Stimulated activated naive CD8-positive, alpha-beta T cell treated with anti-CD3 and anti-CD28 coated beads, Interleukin-15, Interleukin-2, amounts not matched to agents 100 ng/mL and 50 ng/mL, for 24 hours (primary cell): Measurements from ENCODE around the gene CCDC134.
"Not testable (repeated sequence)": the region's sequence is repeated elsewhere in the genome, so short reads cannot be mapped to it uniquely, and the experiment has no call there.

Experiments
- H3K27ac Mint-ChIP-seq: one replicate; pipeline ENCODE4 v1.8.0; 2021; ENCODE audit warnings: mild to moderate bottlenecking, mixed read lengths
- H3K27me3 Mint-ChIP-seq: one replicate; pipeline ENCODE4 v1.8.0; 2021; ENCODE audit warnings: mixed read lengths
- H3K36me3 Mint-ChIP-seq: one replicate; pipeline ENCODE4 v1.8.0; 2021; ENCODE audit warnings: low read depth, mixed read lengths
- H3K4me1 Mint-ChIP-seq: one replicate; pipeline ENCODE4 v1.8.0; 2021; ENCODE audit warnings: low read depth, mixed read lengths
- H3K4me3 Mint-ChIP-seq: one replicate; pipeline ENCODE4 v1.8.0; 2021; ENCODE audit warnings: mild to moderate bottlenecking, mixed read lengths
- H3K9me3 Mint-ChIP-seq: one replicate; pipeline ENCODE4 v1.8.0; 2021; ENCODE audit warnings: mixed read lengths

CCDC134 gene

DNA sequence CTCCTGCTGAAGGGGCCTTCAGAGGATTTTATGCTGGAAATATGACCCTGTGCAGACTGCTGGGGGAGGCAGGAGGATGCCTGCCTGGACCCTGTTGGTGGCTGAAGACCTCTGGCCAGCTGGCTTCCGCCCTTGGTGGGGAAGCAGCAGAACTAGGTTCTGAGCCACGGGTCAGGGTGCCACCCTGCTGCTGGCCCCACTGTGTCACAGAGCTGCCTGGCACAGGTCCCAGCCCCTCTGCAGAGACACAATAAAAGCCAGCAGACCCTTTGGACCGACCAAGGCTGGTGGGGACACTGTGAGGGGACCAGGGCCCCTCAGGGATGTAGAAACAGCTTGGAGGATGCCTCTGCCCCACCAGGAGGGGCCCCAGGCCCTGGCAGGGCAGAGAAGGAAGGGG, 25.5 kb downstream of the CCDC134 start:
- Mint-ChIP-seq H3K27ac (no peak overlapping the region), H3K36me3 (peaks cover 30% of the 10 kb centered on the region), H3K4me3 (no peak overlapping the region)

DNA sequence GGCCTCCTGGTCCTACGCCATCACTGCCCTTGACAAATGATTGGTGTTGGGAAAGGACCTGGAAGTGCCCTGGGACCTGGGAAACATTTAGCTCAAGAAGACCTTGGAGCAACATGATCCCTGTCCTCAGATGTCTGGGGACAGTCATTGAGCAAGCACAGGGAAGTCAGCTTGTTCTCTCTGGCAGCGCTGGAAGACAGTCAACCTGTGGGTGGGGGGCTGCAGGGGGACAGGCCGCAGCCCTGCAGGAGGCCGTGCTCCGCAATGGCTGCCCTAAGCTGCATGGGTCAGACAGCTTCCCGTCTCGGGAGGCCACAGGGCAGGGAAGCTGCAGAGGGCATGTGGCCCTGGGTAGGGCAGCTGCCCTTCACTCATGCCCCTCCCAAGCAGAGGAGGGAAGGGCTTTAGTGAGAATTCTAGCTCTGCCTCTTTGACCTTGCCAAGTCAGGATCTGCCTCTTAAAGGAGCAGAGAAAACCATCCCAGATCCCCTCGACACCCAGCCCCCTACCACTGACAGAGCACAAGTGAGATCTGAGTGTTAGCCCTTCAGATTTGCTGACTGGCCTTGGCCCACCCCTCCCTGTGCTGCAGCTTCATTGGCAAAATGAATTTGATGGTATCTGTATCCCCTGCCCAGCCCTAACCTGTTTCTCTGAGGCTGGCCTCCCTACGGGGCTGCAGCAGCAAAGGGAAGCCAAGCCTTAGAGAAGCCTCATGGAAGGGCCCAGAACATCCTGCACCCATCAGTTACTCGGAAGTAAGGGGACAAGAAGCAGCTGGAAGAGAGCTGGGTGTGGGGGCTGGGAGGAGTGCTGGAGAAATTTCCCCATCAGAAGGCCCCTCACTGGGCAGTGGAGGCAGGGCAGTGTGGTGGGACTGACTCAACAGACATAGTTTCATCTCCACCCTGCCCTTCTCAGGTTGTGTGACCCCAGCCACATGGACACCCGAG, 26.2 kb downstream of the CCDC134 start:
- no peaks in the 10 kb centered on the region for H3K9me3 Mint-ChIP-seq

More for the DNA sequence above, 25.5 kb downstream of the CCDC134 start:
- H3K27me3 Mint-ChIP-seq, result no peaks in the 10 kb centered on the region
- H3K4me1 Mint-ChIP-seq, result peaks cover 39% of the 10 kb centered on the region
- H3K9me3 Mint-ChIP-seq, result no peaks in the 10 kb centered on the region

DNA sequence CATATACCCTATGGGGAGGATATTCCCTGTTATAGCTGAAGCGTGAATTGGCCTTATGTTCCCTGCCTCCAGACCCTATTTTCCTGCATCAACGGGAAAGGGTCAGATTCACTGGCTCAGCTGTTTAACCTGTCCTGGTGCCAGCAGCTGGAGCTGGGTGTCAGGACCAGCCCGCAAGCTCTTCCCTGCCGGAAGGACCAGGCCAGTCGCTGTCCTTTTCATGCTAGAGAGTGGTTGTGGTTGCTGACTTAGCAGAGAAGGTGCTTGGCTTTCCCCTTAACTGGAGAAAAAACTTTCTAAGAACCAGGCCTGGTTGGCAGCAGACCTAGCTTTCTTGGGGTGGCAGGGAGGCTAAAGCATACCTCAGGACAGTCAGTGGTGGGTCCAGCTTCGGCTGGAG, 27.2 kb downstream of the CCDC134 start:
- no peak overlapping the region for H3K27ac Mint-ChIP-seq
- H3K9me3 Mint-ChIP-seq, result no peaks in the 10 kb centered on the region
- peaks cover 38% of the 10 kb centered on the region for H3K4me1 Mint-ChIP-seq
- H3K27me3 Mint-ChIP-seq, result no peaks in the 10 kb centered on the region
- H3K4me3 Mint-ChIP-seq, result no peak overlapping the region
- peaks cover 35% of the 10 kb centered on the region for H3K36me3 Mint-ChIP-seq

More for the DNA sequence above, 26.2 kb downstream of the CCDC134 start:
- Mint-ChIP-seq H3K27me3 (no peaks in the 10 kb centered on the region), H3K4me1 (peaks cover 42% of the 10 kb centered on the region), H3K36me3 (peaks cover 36% of the 10 kb centered on the region), H3K4me3 (no peak overlapping the region), H3K27ac (peak overlapping the region; percentile 32)

GRCh38 chr22:41828516-41828915, 28.0 kb downstream of the CCDC134 start:
- Mint-ChIP-seq H3K27ac (peak overlapping the region; percentile 18), H3K36me3 (peaks cover 31% of the 10 kb centered on the region), H3K27me3 (no peaks in the 10 kb centered on the region), H3K4me3 (no peak overlapping the region), H3K9me3 (no peaks in the 10 kb centered on the region), H3K4me1 (peaks cover 31% of the 10 kb centered on the region)

DNA sequence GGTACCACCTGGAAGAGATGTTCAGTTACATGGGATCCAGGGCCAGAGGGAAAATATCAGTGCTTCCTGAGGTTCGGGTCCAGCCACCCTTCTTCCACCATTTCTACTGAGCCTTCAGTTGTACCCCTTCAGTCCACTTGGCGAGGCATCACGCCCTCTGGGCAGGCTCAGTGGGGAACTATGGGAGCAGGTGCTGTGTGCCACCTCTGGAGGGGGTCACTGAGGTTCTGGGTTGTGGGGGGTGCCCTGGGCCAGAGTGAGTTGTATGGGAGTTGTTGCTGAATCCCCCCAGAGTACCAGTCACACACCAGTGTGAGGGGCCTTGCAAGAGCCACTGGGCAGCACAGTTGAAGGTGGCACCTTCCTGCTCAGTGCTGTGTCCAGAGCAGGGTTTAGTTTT, 29.7 kb downstream of the CCDC134 start:
- Mint-ChIP-seq H3K27ac (peak overlapping the region; percentile 51), H3K27me3 (no peaks in the 10 kb centered on the region), H3K4me3 (no peak overlapping the region), H3K4me1 (peaks cover 34% of the 10 kb centered on the region), H3K9me3 (no peaks in the 10 kb centered on the region), H3K36me3 (peaks cover 35% of the 10 kb centered on the region)

DNA sequence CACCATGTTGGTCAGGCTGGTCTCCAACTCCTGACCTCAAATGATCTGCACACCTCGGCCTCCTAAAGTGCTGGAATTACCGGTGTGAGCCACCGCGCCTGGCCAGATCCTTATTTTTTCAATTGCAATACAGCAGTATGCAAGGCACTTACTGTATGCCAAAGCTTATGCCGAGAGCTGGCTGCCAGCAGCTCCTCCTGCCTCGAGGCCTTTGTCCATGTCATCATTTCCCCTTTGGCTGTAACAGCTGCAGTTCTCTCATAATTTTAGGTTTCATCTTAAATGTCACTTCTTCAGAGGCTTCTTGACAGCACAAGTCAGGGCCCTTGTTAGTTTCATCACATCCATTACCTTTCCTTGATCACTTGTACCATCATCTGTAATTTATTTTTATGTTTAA, 30.9 kb downstream of the CCDC134 start:
- H3K9me3 Mint-ChIP-seq, result no peaks in the 10 kb centered on the region
- peak overlapping the region; percentile 99 for H3K27ac Mint-ChIP-seq
- peaks cover 44% of the 10 kb centered on the region for H3K4me1 Mint-ChIP-seq
- peaks cover 39% of the 10 kb centered on the region for H3K36me3 Mint-ChIP-seq
- peak overlapping the region; percentile 97 for H3K4me3 Mint-ChIP-seq
- H3K27me3 Mint-ChIP-seq, result no peaks in the 10 kb centered on the region

DNA sequence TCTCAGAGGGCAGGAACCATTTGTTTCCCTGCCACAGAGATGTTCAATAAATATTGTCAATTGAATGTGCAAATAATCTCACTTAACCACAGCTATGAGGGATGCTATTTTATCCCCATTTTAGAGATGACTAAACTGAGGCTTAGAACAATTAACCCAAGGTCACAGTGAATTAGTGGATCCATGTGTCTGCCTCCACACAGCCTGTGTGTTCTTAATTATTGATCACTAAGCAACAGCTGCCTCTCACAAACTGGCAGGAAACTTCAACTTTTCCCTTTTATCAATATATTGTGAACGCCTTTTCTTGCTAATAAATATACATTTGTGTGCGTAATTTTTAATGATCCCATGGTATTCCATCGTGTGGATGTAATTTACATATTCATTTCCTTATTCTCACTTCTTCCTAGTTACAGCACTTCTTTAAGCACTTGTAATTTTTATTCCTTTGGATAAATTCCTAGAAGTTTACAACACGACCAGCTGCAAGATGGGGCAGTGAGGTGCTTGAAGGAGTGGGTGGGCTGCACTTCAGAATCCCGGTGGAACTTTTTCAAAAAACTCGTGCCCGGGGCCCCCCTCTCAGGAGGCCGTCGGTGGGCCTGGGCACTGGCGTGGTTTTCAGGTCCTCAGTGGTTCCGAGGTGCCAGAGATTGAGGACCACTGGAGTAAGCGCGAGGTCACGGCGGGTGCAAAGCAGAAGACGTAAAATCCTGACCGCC, 31.5 kb downstream of the CCDC134 start:
- no peaks in the 10 kb centered on the region for H3K9me3 Mint-ChIP-seq
- H3K4me3 Mint-ChIP-seq, result peak overlapping the region; percentile 97
- no peaks in the 10 kb centered on the region for H3K27me3 Mint-ChIP-seq
- H3K36me3 Mint-ChIP-seq, result peaks cover 46% of the 10 kb centered on the region
- H3K4me1 Mint-ChIP-seq, result peaks cover 50% of the 10 kb centered on the region
- peak overlapping the region; percentile 99 for H3K27ac Mint-ChIP-seq

DNA sequence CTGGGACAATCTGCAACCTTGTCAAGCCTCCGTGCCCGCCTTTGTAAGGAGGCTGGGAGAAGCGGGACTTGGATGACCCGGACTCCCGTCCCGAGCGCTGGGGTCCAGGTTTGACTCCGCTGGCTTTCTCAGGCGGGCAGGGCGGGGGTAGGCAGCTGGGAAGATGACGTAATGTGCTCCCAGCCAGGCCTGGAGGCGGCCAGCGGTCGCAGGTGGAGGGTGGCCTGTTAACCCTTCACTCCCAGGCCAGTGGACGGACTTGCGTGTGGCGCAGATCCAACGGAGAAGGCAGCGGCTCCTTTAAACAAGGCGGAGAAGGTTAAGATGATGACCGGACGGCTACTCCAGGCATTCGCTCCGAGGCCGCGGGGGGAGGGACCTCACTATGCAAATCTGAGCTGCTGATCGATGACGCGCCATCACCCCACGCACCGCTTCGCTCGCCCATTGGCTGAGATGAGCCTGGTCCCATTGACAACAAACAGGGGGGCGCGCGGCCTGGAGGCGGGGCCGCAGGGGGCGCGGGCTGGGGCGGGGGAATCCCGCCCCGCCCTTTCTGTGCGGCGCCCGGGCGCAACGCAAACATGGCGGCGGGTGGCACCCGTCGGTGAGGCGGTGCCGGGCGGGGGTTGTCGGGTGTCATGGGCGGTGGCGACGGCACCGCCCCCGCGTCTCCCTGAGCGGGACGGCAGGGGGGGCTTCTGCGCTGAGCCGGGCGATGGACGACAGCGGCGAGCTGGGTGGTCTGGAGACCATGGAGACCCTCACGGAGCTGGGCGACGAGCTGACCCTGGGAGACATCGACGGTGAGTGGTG, 32.3 kb downstream of the CCDC134 start, which contains the start of gene SREBF2:
TSS of gene SREBF2 (plus strand) at position 553 of the 816 bp plus-strand sequence. CDS start at position 719, 166 bp downstream.
- peak within 1 kb of the TSS; percentile 99 for H3K27ac Mint-ChIP-seq
- peak within 1 kb of the TSS; percentile 97 for H3K4me3 Mint-ChIP-seq
- H3K27me3 Mint-ChIP-seq, result no peaks in the 10 kb centered on the region
- peaks cover 48% of the 10 kb centered on the region for H3K36me3 Mint-ChIP-seq
- H3K9me3 Mint-ChIP-seq, result no peaks in the 10 kb centered on the region
- H3K4me1 Mint-ChIP-seq, result peaks cover 50% of the 10 kb centered on the region

- peaks cover 57% of the 10 kb centered on the region for H3K4me1 Mint-ChIP-seq
- peak overlapping the region; percentile 90 for H3K27ac Mint-ChIP-seq
- H3K4me3 Mint-ChIP-seq, result peak overlapping the region; percentile 97
- H3K9me3 Mint-ChIP-seq, result no peaks in the 10 kb centered on the region
- peaks cover 55% of the 10 kb centered on the region for H3K36me3 Mint-ChIP-seq
- no peaks in the 10 kb centered on the region for H3K27me3 Mint-ChIP-seq
Observed at GRCh38 chr22:41833369-41834004, 33.0 kb downstream of the CCDC134 start.

DNA sequence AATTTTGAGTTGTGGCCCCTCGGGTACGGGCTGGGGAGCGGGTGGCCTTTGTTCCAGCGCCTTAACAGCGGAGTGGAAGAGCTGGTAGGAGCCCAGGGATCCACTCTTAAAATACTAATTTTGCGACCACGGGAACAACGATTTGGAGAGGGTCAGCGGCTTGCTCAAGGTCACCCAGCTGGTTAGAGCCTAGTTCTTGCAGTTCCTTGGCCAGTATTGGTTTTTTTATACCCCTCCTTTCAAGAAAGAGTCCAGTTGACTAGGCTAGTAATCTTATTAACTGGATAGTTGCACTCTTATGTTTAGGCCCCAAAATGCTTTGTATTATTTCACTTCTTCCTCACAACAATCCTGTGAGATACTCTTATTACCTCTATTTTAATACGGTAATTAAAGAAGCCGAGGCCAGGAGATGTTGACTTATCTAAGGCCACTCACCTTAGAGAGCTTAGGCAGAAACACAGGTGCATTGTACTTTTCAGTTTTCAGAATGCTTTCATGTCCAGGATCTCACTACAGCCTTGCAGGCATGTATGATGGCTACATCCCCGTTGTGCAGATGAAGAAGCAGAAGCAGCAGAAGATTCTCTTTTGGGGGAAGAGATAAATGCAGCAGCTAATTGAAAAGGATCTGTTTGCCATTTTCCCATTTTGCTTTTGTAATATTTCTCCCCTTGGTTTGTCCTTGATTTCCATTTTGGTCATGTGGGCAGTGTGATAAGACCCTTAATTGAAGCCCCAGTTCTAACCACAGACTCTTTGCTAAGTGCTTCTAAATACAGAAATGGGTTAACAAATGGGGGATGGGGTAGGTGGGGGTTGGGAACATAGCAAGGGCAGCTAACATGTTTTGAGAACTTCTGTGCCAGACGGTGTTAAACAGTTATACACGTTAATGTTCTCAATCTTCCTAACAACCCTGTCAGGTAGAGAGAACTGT, 33.8 kb downstream of the CCDC134 start:
- peak overlapping the region; percentile 90 for H3K27ac Mint-ChIP-seq
- H3K4me3 Mint-ChIP-seq, result peak overlapping the region; percentile 97
- no peaks in the 10 kb centered on the region for H3K9me3 Mint-ChIP-seq
- H3K27me3 Mint-ChIP-seq, result no peaks in the 10 kb centered on the region
- peaks cover 63% of the 10 kb centered on the region for H3K36me3 Mint-ChIP-seq
- H3K4me1 Mint-ChIP-seq, result peaks cover 65% of the 10 kb centered on the region

DNA sequence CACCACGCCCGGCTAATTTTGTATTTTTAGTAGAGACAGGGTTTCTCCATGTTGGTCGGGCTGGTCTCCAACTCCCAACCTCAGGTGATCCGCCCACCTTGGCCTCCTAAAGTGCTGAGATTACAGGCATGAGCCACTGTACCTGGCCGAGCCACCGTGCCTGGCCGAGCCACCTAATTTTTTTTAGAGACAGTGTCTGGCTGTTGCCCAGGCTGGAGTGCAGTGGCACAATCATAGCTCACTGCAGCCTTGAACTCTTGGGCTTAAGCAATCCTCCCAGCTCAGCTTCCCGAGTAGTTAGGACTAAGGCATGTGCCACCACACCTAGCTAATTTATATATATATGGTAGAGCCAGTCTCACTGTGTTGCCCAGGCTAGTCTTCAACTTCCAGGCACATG, 35.0 kb downstream of the CCDC134 start:
- H3K27ac Mint-ChIP-seq, H3K9me3 Mint-ChIP-seq, H3K4me3 Mint-ChIP-seq, H3K27me3 Mint-ChIP-seq: not testable (repeated sequence)
- peaks cover 68% of the 10 kb centered on the region for H3K36me3 Mint-ChIP-seq
- H3K4me1 Mint-ChIP-seq, result peaks cover 70% of the 10 kb centered on the region

DNA sequence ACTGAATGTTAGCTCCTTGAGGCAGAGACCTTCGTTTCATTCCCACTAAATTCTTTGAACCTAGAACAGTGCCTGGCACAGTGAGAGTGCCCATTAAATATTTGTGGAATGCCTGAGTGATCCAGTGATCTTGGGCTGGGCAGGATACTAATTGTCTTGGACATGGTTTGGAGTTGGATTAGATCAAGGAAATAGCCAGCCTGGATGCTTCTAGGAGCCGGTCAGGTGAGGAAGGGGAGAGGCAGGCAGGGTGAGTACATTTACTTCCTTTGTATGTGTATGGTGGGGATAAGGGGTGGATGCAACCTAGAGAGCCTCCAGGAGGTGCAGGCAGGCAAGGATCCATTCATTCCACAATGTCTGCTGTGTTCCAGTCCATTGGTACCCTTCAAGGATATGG, 36.1 kb downstream of the CCDC134 start:
- Mint-ChIP-seq H3K27ac (peak overlapping the region; percentile 41), H3K4me3 (no peak overlapping the region), H3K9me3 (no peaks in the 10 kb centered on the region), H3K4me1 (peaks cover 72% of the 10 kb centered on the region), H3K36me3 (peaks cover 67% of the 10 kb centered on the region), H3K27me3 (no peaks in the 10 kb centered on the region)

DNA sequence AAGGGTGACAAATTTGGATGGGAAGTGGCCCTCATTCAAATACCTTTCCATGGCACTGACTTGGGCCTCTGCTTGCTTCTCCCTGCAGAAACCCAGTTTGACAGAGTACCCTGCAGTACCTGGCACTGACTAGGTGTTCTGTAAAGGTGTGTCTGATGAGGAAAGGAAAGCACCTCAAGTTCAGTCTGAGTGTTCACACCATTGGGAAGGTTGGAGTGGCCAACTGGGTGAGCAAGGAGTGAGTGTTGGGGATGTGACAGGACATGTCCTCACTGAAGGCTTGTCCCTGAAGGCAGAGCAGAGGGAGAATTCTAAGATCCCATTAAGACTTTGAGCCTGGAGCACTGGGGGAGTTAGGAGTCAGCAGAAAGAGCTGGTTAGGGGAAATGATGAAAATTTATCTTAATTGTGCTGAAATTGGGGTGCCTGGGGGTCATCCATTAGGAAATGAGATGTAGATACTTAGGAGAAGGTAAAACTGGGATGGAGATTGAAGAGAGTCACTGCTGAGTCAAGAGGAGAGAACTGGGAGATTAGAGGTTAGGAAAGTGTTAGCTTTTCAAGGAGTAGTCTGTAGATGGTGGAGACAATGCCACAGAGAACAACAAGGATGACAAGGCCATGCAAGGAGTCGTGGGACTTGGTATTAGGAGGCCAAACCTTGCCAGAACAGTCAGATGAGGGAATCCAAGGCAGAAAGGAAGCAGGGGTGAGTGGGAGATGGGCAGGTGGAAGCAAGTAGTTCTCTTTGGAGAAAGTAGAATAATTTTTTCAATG, 38.6 kb downstream of the CCDC134 start:
- Mint-ChIP-seq H3K27me3 (no peaks in the 10 kb centered on the region), H3K4me3 (no peak overlapping the region), H3K27ac (peak overlapping the region; percentile 61), H3K9me3 (no peaks in the 10 kb centered on the region), H3K4me1 (peaks cover 83% of the 10 kb centered on the region), H3K36me3 (peaks cover 72% of the 10 kb centered on the region)
